Neural progenitor cell (in vitro differentiated cells): ENCODE data around the gene PSMB4. TPM values are rescaled to one million over a fixed set of nuclear protein-coding genes. Genes with fewer than 3 reads are reported as not detected.

ENCODE experiments used
- DNase-seq: peaks from one replicate; pipeline ENCODE4 v3.0.0-alpha.2; 2016; ENCODE audit warnings: low spot score
- H2AFZ ChIP-seq: fragments of 200-600 bp; sonication (generic); replicated peaks from 2 replicates; pipeline ENCODE4 v1.6.1; 2016; ENCODE audit warnings: antibody characterized with exemption
- H3F3A ChIP-seq: fragments of 200-600 bp; sonication (generic); 2 replicates; pipeline ENCODE4 v1.6.1; 2016; ENCODE audit warnings: antibody characterized with exemption, low read depth
- H3K27ac ChIP-seq: fragments of 200-600 bp; sonication (generic); 2 replicates; pipeline ENCODE4 v1.5.1; 2016; ENCODE audit warnings: mild to moderate bottlenecking
- H3K27me3 ChIP-seq: fragments of 200-600 bp; sonication (generic); 2 replicates; pipeline ENCODE4 v1.6.1; 2016; ENCODE audit warnings: mild to moderate bottlenecking, moderate library complexity
- H3K36me3 ChIP-seq: fragments of 200-600 bp; sonication (generic); 2 replicates; pipeline ENCODE4 v1.5.1; 2016
- H3K4me1 ChIP-seq: fragments of 200-600 bp; sonication (generic); 2 replicates; pipeline ENCODE4 v1.6.1; 2016; ENCODE audit warnings: mixed run types
- H3K4me2 ChIP-seq: fragments of 200-600 bp; sonication (generic); 2 replicates; pipeline ENCODE4 v1.6.1; 2016
- H3K4me3 ChIP-seq: fragments of 200-600 bp; sonication (generic); 2 replicates; pipeline ENCODE4 v1.5.1; 2016
- H3K79me2 ChIP-seq: fragments of 200-600 bp; sonication (generic); 2 replicates; pipeline ENCODE4 v1.6.1; 2016; ENCODE audit warnings: low read depth
- H3K9ac ChIP-seq: fragments of 200-600 bp; sonication (generic); 2 replicates; pipeline ENCODE4 v1.6.1; 2016
- H3K9me3 ChIP-seq: fragments of 200-600 bp; sonication (generic); 2 replicates; pipeline ENCODE4 v1.5.1; 2016; ENCODE audit warnings: low read depth
- H4K20me1 ChIP-seq: fragments of 200-600 bp; sonication (generic); 2 replicates; pipeline ENCODE4 v1.6.1; 2016; ENCODE audit warnings: low read depth
- H3K27ac Mint-ChIP-seq: 3 replicates; pipeline ENCODE4 v1.8.0; 2021; ENCODE audit warnings: mixed read lengths
- H3K27me3 Mint-ChIP-seq: 2 replicates; pipeline ENCODE4 v1.8.0; 2022; ENCODE audit warnings: low read depth, mild to moderate bottlenecking, inconsistent platforms, moderate library complexity, mixed read lengths; ENCODE audit not compliant: insufficient read depth
- H3K36me3 Mint-ChIP-seq: 3 replicates; pipeline ENCODE4 v1.8.0; 2021; ENCODE audit warnings: mixed read lengths
- H3K4me1 Mint-ChIP-seq: 3 replicates; pipeline ENCODE4 v1.8.0; 2021; ENCODE audit warnings: mixed read lengths
- H3K4me3 Mint-ChIP-seq: 3 replicates; pipeline ENCODE4 v1.8.0; 2021; ENCODE audit warnings: mild to moderate bottlenecking, moderate library complexity, mixed read lengths
- H3K9me3 Mint-ChIP-seq: 3 replicates; pipeline ENCODE4 v1.8.0; 2020; ENCODE audit warnings: mixed read lengths
- EZH2 ChIP-seq: fragments of 200-600 bp; sonication (generic); IDR thresholded peaks from 2 replicates; pipeline ENCODE4 v1.6.1; 2017; ENCODE audit warnings: antibody characterized with exemption, mild to moderate bottlenecking, moderate library complexity
- EZH2phosphoT487 ChIP-seq: fragments of 200-600 bp; sonication (generic); IDR thresholded peaks from 2 replicates; pipeline ENCODE4 v1.6.1; 2017; ENCODE audit warnings: antibody characterized with exemption
- total RNA-seq: library from RNA; depleted of rRNA; stranded (reverse); fragments of >200 nt; gene quantifications from 2 replicates; pipeline ENCODE4 v1.2.3, GENCODE V29; 2015; ENCODE audit warnings: low replicate concordance
- TF ChIP-seq, protein P1 (sequence below): fragments of 200-600 bp; sonication (generic); IDR thresholded peaks from 2 replicates; pipeline ENCODE4 v1.5.1; 2017; ENCODE audit warnings: antibody characterized with exemption, mild to moderate bottlenecking

PSMB4 gene
- total RNA-seq, 1 donor from 2014 or later: 267 TPM

DNA sequence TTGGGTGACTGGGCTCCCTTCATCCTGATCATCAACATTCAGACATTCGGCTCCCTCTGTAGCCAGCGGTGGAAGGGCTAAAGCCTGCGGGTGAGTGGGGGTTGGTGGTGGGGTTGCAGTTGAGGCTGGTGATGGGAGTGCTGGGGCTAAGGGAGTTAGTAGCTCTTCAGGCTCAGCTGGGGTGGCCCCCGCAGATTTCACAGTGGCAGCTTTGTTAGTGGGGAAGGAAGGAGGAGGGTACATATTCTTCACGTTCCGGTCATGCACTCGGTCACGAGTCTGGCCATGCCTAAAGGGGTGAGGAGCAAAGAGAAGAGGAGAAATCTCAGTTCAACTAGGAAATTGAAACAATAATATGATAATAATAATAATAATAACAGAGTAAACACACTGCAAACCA, 6.8 kb downstream of the PSMB4 start:
- Mint-ChIP-seq H3K4me1 (peaks cover 3% of the 10 kb centered on the region), H3K9me3 (no peaks in the 10 kb centered on the region), H3K27ac (no peak overlapping the region), H3K4me3 (no peak overlapping the region), H3K36me3 (peaks cover 46% of the 10 kb centered on the region), H3K27me3 (peaks cover 8% of the 10 kb centered on the region)
- Histone ChIP-seq H3K36me3 (peaks cover 19% of the 10 kb centered on the region), H3K27me3 (no peaks in the 10 kb centered on the region), H3K4me2 (no peak overlapping the region), H3K27ac (no peak overlapping the region), H2AFZ (no peak overlapping the region), H3K9me3 (no peaks in the 10 kb centered on the region), H3F3A (peaks cover 61% of the 10 kb centered on the region), H3K4me3 (no peak overlapping the region), H3K79me2 (peaks cover 17% of the 10 kb centered on the region), H3K4me1 (no peaks in the 10 kb centered on the region), H3K9ac (no peak overlapping the region), H4K20me1 (peaks cover 13% of the 10 kb centered on the region)
- TF ChIP-seq EZH2phosphoT487 (no peak), EZH2 (no peak)
- TF ChIP-seq, protein P1, sequence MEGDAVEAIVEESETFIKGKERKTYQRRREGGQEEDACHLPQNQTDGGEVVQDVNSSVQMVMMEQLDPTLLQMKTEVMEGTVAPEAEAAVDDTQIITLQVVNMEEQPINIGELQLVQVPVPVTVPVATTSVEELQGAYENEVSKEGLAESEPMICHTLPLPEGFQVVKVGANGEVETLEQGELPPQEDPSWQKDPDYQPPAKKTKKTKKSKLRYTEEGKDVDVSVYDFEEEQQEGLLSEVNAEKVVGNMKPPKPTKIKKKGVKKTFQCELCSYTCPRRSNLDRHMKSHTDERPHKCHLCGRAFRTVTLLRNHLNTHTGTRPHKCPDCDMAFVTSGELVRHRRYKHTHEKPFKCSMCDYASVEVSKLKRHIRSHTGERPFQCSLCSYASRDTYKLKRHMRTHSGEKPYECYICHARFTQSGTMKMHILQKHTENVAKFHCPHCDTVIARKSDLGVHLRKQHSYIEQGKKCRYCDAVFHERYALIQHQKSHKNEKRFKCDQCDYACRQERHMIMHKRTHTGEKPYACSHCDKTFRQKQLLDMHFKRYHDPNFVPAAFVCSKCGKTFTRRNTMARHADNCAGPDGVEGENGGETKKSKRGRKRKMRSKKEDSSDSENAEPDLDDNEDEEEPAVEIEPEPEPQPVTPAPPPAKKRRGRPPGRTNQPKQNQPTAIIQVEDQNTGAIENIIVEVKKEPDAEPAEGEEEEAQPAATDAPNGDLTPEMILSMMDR: no peak
- no peak for DNase-seq

DNA sequence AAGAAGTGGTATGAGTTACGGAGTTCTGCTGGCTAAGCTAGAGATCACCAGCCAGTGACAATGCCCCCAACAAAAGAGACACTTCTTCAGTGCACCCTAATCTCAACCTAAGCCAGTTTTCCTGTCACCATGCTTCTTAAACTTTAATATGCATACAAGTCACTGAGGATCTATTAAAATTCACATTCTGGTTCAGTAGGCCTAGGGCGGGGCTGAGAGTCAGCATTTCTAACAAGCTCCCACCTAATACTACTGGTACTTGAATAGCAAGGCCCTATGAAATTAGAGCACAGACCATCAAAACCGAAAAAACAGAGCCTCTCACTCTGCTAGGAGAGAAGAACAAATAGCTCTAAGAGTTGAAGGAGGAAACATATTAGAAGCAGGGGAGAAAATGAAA, 7.9 kb downstream of the PSMB4 start:
- Mint-ChIP-seq H3K9me3 (no peaks in the 10 kb centered on the region), H3K27me3 (peaks cover 8% of the 10 kb centered on the region), H3K4me1 (no peaks in the 10 kb centered on the region), H3K27ac (no peak overlapping the region), H3K36me3 (peaks cover 43% of the 10 kb centered on the region), H3K4me3 (no peak overlapping the region)
- H3K9me3 ChIP-seq: no peaks in the 10 kb centered on the region
- TF ChIP-seq EZH2phosphoT487: no peak
- TF ChIP-seq EZH2: no peak
- TF ChIP-seq, protein P1: no peak
- H3K27me3 ChIP-seq: no peaks in the 10 kb centered on the region
- H3K4me3 ChIP-seq: no peak overlapping the region
- H3K9ac ChIP-seq: no peak overlapping the region
- no peak overlapping the region for H2AFZ ChIP-seq
- H3K4me2 ChIP-seq: no peak overlapping the region
- H3F3A ChIP-seq: peaks cover 50% of the 10 kb centered on the region
- no peak for DNase-seq
- peaks cover 16% of the 10 kb centered on the region for H3K79me2 ChIP-seq
- peaks cover 25% of the 10 kb centered on the region for H3K36me3 ChIP-seq
- no peaks in the 10 kb centered on the region for H3K4me1 ChIP-seq
- H4K20me1 ChIP-seq: peaks cover 10% of the 10 kb centered on the region
- no peak overlapping the region for H3K27ac ChIP-seq

DNA sequence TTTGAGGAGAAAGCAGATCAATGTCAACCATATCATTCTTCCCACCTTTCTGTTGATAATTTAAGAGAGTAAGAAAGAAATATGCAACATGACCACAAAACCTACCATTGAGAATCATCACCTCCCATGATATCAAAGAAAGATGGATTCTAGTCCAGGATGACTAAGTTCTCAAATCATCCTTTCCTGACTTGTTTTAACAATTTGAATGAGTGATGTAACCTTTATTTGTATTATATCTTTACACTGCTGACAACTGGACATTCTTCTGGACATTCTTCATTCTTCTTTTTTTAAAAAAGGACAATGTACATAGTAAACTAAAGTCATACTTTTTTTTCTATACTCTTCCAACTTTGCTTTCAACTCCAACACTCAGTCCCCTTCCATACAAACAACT, 9.5 kb downstream of the PSMB4 start:
- Histone ChIP-seq H3K79me2 (peaks cover 6% of the 10 kb centered on the region), H3K4me3 (no peak overlapping the region), H3K9ac (no peak overlapping the region), H3K4me2 (no peak overlapping the region), H3K36me3 (peaks cover 32% of the 10 kb centered on the region), H2AFZ (no peak overlapping the region), H4K20me1 (peaks cover 5% of the 10 kb centered on the region), H3K9me3 (no peaks in the 10 kb centered on the region), H3K27ac (no peak overlapping the region), H3K4me1 (no peaks in the 10 kb centered on the region), H3F3A (peaks cover 41% of the 10 kb centered on the region), H3K27me3 (no peaks in the 10 kb centered on the region)
- no peak overlapping the region for H3K4me3 Mint-ChIP-seq
- H3K27ac Mint-ChIP-seq: no peak overlapping the region
- no peaks in the 10 kb centered on the region for H3K9me3 Mint-ChIP-seq
- no peaks in the 10 kb centered on the region for H3K4me1 Mint-ChIP-seq
- no peak for DNase-seq
- peaks cover 44% of the 10 kb centered on the region for H3K36me3 Mint-ChIP-seq
- TF ChIP-seq, protein P1: no peak
- H3K27me3 Mint-ChIP-seq: peaks cover 8% of the 10 kb centered on the region

DNA sequence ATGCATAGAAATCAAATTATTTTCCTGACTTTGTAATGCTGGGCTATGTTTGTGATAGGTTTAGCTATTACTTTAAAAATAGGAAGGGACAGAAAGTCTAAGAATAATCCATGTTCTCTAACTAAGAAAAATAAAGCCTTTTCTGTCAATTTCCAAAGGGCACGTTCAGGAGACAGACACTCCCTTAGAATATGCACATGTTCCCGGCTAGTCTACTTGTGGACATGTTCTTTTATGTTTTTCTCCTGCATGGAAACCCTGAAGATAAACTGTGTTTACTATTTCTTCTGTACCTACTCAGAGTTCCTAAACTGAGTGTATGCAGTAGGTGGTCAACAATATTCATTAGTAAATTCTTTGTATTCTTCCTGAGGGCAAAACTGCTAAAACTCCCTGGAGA, 12.5 kb downstream of the PSMB4 start:
- Histone ChIP-seq H2AFZ (no peak overlapping the region), H3K4me3 (no peak overlapping the region), H3K27me3 (no peaks in the 10 kb centered on the region), H3K4me2 (no peak overlapping the region), H3K36me3 (peaks cover 36% of the 10 kb centered on the region), H3K9ac (no peak overlapping the region), H3K27ac (no peak overlapping the region), H3K79me2 (no peaks in the 10 kb centered on the region), H3K4me1 (no peaks in the 10 kb centered on the region), H3F3A (peaks cover 22% of the 10 kb centered on the region), H4K20me1 (no peaks in the 10 kb centered on the region), H3K9me3 (no peaks in the 10 kb centered on the region)
- no peak overlapping the region for H3K4me3 Mint-ChIP-seq
- H3K27me3 Mint-ChIP-seq: peaks cover 2% of the 10 kb centered on the region
- no peaks in the 10 kb centered on the region for H3K9me3 Mint-ChIP-seq
- no peak overlapping the region for H3K27ac Mint-ChIP-seq
- peaks cover 41% of the 10 kb centered on the region for H3K36me3 Mint-ChIP-seq
- TF ChIP-seq, protein P1: no peak
- TF ChIP-seq EZH2 (no peak), EZH2phosphoT487 (no peak)
- DNase-seq: no peak
- no peaks in the 10 kb centered on the region for H3K4me1 Mint-ChIP-seq
